ENCODE results near the gene SDCCAG8. TPM values are rescaled to one million over a fixed set of nuclear protein-coding genes. Genes with fewer than 3 reads are reported as not detected.

Gene SDCCAG8
- total and polyA plus RNA-seq, 4 donors, result 25.4 to 96.7 (median 48.2) TPM

DNA sequence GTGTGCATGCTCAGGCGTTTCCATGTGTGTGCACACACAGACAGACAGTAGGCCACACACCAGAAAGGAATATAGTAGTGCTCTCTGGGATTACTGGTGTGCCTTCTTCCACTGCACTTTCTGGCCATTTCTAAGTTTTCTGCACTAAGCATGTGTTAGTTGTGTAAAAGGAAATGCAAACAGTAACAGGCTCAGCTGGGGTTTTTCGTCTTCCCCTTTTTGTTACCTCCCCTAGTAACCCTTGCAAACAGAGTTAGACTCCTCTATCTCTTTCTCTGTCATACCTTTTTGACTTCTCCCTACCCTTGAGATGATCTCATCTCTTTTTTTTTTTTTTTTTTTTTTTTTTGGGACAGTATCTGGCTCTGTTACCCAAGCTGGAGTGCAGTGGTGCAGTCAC is 196.3 kb downstream of the SDCCAG8 start:
- TF ChIP-seq, protein P1, sequence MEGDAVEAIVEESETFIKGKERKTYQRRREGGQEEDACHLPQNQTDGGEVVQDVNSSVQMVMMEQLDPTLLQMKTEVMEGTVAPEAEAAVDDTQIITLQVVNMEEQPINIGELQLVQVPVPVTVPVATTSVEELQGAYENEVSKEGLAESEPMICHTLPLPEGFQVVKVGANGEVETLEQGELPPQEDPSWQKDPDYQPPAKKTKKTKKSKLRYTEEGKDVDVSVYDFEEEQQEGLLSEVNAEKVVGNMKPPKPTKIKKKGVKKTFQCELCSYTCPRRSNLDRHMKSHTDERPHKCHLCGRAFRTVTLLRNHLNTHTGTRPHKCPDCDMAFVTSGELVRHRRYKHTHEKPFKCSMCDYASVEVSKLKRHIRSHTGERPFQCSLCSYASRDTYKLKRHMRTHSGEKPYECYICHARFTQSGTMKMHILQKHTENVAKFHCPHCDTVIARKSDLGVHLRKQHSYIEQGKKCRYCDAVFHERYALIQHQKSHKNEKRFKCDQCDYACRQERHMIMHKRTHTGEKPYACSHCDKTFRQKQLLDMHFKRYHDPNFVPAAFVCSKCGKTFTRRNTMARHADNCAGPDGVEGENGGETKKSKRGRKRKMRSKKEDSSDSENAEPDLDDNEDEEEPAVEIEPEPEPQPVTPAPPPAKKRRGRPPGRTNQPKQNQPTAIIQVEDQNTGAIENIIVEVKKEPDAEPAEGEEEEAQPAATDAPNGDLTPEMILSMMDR (IDR thresholded peaks at IDR 0.05; ENCODE audit: control extremely low read depth, extremely low read depth), result no peak
- Histone ChIP-seq H3K9ac (ENCODE audit: insufficient read depth in 1 of 2, low read length in 2 of 2) (no peak overlapping the region), H3K9me3 (ENCODE audit: control insufficient read depth in 4 of 4, insufficient read depth in 3 of 4, low read length in 3 of 4) (no peaks in the 10 kb centered on the region), H3K27me3 (ENCODE audit: control insufficient read depth in 3 of 3, insufficient read depth in 3 of 3, low read length in 2 of 3) (no peaks in the 10 kb centered on the region), H3K27ac (ENCODE audit: low read depth in 1 of 2, low read length in 1 of 2) (no peak overlapping the region), H3K4me3 (no peak overlapping the region), H3K4me1 (ENCODE audit: control insufficient read depth in 5 of 5, insufficient read depth in 5 of 5, low read length in 5 of 5) (peaks cover 0 to 2% (median 0%) of the 10 kb centered on the region in 5 donors), H3K36me3 (ENCODE audit: control insufficient read depth in 4 of 4, insufficient read depth in 4 of 4, low read length in 4 of 4) (peaks cover 0 to 3% (median 0%) of the 10 kb centered on the region in 4 donors)
- DNase-seq (no peak), ATAC-seq (ENCODE audit: insufficient read depth, low FRiP score) (peak; percentile 16)
- WGBS, 2 donors, result 63 to 76% methylated on average over 2 of the region's 2 CpGs

DNA sequence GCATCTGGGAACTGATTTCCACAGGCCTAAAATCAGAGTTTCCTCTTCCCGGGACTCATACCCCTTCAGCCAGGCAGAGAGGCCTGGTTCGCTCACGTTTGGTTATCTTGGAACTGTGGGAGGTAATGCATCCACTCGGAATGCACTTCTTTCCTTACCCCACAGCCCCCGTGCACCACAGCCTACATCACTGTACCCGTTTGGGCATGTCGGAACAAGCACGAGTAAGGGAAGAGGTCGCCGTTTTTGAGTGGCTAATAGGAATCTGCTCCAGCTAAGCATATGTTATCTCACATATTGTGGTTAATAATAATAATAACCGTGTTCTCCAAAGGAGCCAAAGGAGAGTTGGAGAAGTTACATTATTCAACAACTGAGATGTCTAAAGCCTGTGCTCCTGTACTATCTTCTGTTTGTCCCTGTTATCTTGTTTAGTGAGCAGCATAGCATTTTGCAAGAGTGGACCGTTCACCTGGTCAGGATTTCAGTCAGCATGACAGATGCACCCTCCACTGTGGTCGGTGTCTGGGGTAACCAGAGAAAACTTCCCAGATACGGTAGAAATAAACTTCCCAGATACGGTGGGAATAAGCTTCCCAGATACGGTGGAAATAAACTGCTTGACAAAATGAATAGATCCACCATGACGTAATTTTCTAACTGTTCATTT is 198.6 kb downstream of the SDCCAG8 start:
- TF ChIP-seq, protein P1 (IDR thresholded peaks at IDR 0.05; ENCODE audit: control extremely low read depth, extremely low read depth), result no peak
- Histone ChIP-seq H3K36me3 (ENCODE audit: control insufficient read depth in 4 of 4, insufficient read depth in 4 of 4, low read length in 4 of 4) (peaks cover 0 to 3% (median 0%) of the 10 kb centered on the region in 4 donors), H3K27me3 (ENCODE audit: control insufficient read depth in 3 of 3, insufficient read depth in 3 of 3, low read length in 2 of 3) (no peaks in the 10 kb centered on the region), H3K4me1 (ENCODE audit: control insufficient read depth in 5 of 5, insufficient read depth in 5 of 5, low read length in 5 of 5) (peaks cover 0 to 4% (median 0%) of the 10 kb centered on the region in 5 donors), H3K9ac (ENCODE audit: insufficient read depth in 1 of 2, low read length in 2 of 2) (no peak overlapping the region), H3K27ac (ENCODE audit: low read depth in 1 of 2, low read length in 1 of 2) (no peak overlapping the region), H3K4me3 (no peak overlapping the region), H3K9me3 (ENCODE audit: control insufficient read depth in 4 of 4, insufficient read depth in 3 of 4, low read length in 3 of 4) (no peaks in the 10 kb centered on the region)
- 95% methylated on average over 17 of the region's 17 CpGs for WGBS, 2 donors
- no peak for ATAC-seq (ENCODE audit: insufficient read depth, low FRiP score)
- no peak for DNase-seq

DNA sequence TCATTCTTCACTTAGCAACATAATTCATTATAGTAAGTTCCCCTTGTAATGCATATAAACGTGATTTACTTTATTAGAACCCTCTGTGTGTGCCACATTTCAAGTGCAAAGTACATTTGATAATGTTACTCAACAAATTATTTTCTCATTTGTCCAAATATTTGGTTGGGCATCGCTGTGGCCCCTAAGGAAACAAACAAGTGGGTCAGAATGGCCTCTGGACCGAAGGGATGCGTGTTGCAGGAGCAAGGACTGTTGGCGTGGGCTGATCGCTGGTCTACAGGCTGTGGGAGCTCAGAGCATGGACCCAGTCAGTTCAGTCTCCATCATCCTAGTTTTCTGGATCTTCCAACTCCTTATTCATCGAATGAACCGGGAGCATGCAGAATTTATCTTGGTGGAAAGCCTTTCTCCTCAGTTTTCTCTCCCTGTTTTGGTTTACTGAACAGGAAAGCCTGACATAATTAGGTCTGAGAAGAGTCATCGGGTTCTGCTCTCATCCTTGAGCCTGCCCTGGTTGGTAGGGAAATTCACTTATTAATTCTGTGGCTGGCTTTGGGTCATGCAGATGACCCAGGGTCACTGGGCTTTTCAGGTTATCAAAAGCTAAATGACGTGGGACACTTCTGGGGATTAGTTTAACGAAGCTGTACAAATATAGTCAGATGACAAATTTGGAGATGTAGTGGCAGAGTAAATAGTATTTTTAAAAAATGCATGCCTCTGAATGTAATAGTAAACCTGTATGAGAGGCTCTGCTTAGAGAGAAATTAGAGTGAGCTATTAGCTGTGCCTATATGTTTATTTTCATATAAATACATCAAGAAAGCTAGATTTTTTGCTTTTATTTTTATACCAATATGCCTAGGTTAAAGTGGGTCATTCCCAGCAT is 200.2 kb downstream of the SDCCAG8 start:
- Histone ChIP-seq H3K27ac (ENCODE audit: low read depth in 1 of 2, low read length in 1 of 2) (no peak overlapping the region), H3K4me3 (no peak overlapping the region), H3K27me3 (ENCODE audit: control insufficient read depth in 3 of 3, insufficient read depth in 3 of 3, low read length in 2 of 3) (no peaks in the 10 kb centered on the region), H3K9ac (ENCODE audit: insufficient read depth in 1 of 2, low read length in 2 of 2) (no peak overlapping the region), H3K4me1 (ENCODE audit: control insufficient read depth in 5 of 5, insufficient read depth in 5 of 5, low read length in 5 of 5) (peaks cover 0 to 4% (median 0%) of the 10 kb centered on the region in 5 donors), H3K9me3 (ENCODE audit: control insufficient read depth in 4 of 4, insufficient read depth in 3 of 4, low read length in 3 of 4) (no peaks in the 10 kb centered on the region), H3K36me3 (ENCODE audit: control insufficient read depth in 4 of 4, insufficient read depth in 4 of 4, low read length in 4 of 4) (peaks cover 0 to 5% (median 0%) of the 10 kb centered on the region in 4 donors)
- TF ChIP-seq, protein P1 (IDR thresholded peaks at IDR 0.05; ENCODE audit: control extremely low read depth, extremely low read depth), result no peak
- WGBS, 2 donors, result 89 to 91% methylated on average over 11 of the region's 11 CpGs
- ATAC-seq (ENCODE audit: insufficient read depth, low FRiP score) (no peak), DNase-seq (no peak)
